Renal pelvis (tissue), 12 donors: ENCODE measurements around the gene COA1. TPM values are rescaled to one million over a fixed set of nuclear protein-coding genes. Genes with fewer than 3 reads are reported as not detected.
"Not testable (repeated sequence)": the region's sequence is repeated elsewhere in the genome, so short reads cannot be mapped to it uniquely, and the experiment has no call there.

Experiments used
- DNase-seq: peaks from one replicate; pipeline ENCODE4 v3.0.0-alpha.2; 2013
- long read RNA-seq, 16 experiments: transcript quantifications; one replicate each; lab custom pipeline, GENCODE V29; 2026
- polyA plus RNA-seq, 3 donors: library from polyadenylated mRNA; unstranded; fragments of 120-200 nt; gene quantifications; one replicate each; pipeline ENCODE4 v1.2.1, GENCODE V29; 2013; ENCODE audit not compliant: insufficient read length in 3 of 3

The COA1 gene, protein sequence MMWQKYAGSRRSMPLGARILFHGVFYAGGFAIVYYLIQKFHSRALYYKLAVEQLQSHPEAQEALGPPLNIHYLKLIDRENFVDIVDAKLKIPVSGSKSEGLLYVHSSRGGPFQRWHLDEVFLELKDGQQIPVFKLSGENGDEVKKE
- polyA plus RNA-seq = 10 to 100 TPM; 70.2 to 90.1 (median 83.0) TPM
- long read RNA-seq, donor 1, transcript COA1-201 (6 exons, 927 nt) = major isoform, 10 of 38 reads
- long read RNA-seq, donor 1, partial matches to known transcripts = 21 of 38 reads
- long read RNA-seq, donor 1, other reads (novel, unspliced or antisense) = 0 of 38 reads
- long read RNA-seq, donor 2, transcript COA1-201 (6 exons, 927 nt) = major isoform, 32 of 61 reads
- long read RNA-seq, donor 2, partial matches to known transcripts = 20 of 61 reads
- long read RNA-seq, donor 2, other reads (novel, unspliced or antisense) = 0 of 61 reads
- long read RNA-seq, donor 3, transcript COA1-201 (6 exons, 927 nt) = major isoform, 20 of 55 reads
- long read RNA-seq, donor 3, partial matches to known transcripts = 20 of 55 reads
- long read RNA-seq, donor 3, other reads (novel, unspliced or antisense) = 7 of 55 reads
- long read RNA-seq, donor 4, transcript COA1-219 (3 exons, 2,135 nt) = minor isoform, 5 of 61 reads
- long read RNA-seq, donor 4, transcript COA1-201 (6 exons, 927 nt) = major isoform, 23 of 61 reads
- long read RNA-seq, donor 4, partial matches to known transcripts = 27 of 61 reads
- long read RNA-seq, donor 4, other reads (novel, unspliced or antisense) = 0 of 61 reads
- long read RNA-seq, donor 5, transcript COA1-201 (6 exons, 927 nt) = major isoform, 12 of 16 reads
- long read RNA-seq, donor 5, partial matches to known transcripts = 0 of 16 reads
- long read RNA-seq, donor 5, other reads (novel, unspliced or antisense) = 0 of 16 reads
- long read RNA-seq, donor 6, transcript COA1-201 (6 exons, 927 nt) = major isoform, 14 of 82 reads
- long read RNA-seq, donor 6, partial matches to known transcripts = 46 of 82 reads
- long read RNA-seq, donor 6, other reads (novel, unspliced or antisense) = 14 of 82 reads
- long read RNA-seq, donor 7, transcript COA1-201 (6 exons, 927 nt) = major isoform, 18 of 50 reads
- long read RNA-seq, donor 7, partial matches to known transcripts = 16 of 50 reads
- long read RNA-seq, donor 7, other reads (novel, unspliced or antisense) = 9 of 50 reads
- long read RNA-seq, donor 8, transcript COA1-201 (6 exons, 927 nt) = major isoform, 7 of 10 reads
- long read RNA-seq, donor 8, partial matches to known transcripts = 0 of 10 reads
- long read RNA-seq, donor 8, other reads (novel, unspliced or antisense) = 0 of 10 reads
- long read RNA-seq, donor 9, transcript COA1-201 (6 exons, 927 nt) = major isoform, 33 of 87 reads
- long read RNA-seq, donor 9, partial matches to known transcripts = 45 of 87 reads
- long read RNA-seq, donor 9, other reads (novel, unspliced or antisense) = 0 of 87 reads
- long read RNA-seq, donor 10, transcript COA1-201 (6 exons, 927 nt) = major isoform, 26 of 47 reads
- long read RNA-seq, donor 10, partial matches to known transcripts = 14 of 47 reads
- long read RNA-seq, donor 10, other reads (novel, unspliced or antisense) = 0 of 47 reads
- long read RNA-seq, donor 11, transcript COA1-201 (6 exons, 927 nt) = major isoform, 16 of 28 reads
- long read RNA-seq, donor 11, partial matches to known transcripts = 6 of 28 reads
- long read RNA-seq, donor 11, other reads (novel, unspliced or antisense) = 0 of 28 reads
- long read RNA-seq, donor 12, transcript COA1-201 (6 exons, 927 nt) = major isoform, 28 of 61 reads
- long read RNA-seq, donor 12, partial matches to known transcripts = 30 of 61 reads
- long read RNA-seq, donor 12, other reads (novel, unspliced or antisense) = 0 of 61 reads
- long read RNA-seq, donor 13, transcript COA1-201 (6 exons, 927 nt) = major isoform, 15 of 33 reads
- long read RNA-seq, donor 13, partial matches to known transcripts = 13 of 33 reads
- long read RNA-seq, donor 13, other reads (novel, unspliced or antisense) = 0 of 33 reads
- long read RNA-seq, donor 14, transcript COA1-201 (6 exons, 927 nt) = major isoform, 42 of 115 reads
- long read RNA-seq, donor 14, transcript COA1-219 (3 exons, 2,135 nt) = minor isoform, 6 of 115 reads
- long read RNA-seq, donor 14, partial matches to known transcripts = 44 of 115 reads
- long read RNA-seq, donor 14, other reads (novel, unspliced or antisense) = 15 of 115 reads
- long read RNA-seq, donor 15, transcript COA1-201 (6 exons, 927 nt) = major isoform, 19 of 71 reads
- long read RNA-seq, donor 15, transcript COA1-203 (5 exons, 2,448 nt) = minor isoform, 5 of 71 reads
- long read RNA-seq, donor 15, transcript COA1-219 (3 exons, 2,135 nt) = minor isoform, 6 of 71 reads
- long read RNA-seq, donor 15, partial matches to known transcripts = 30 of 71 reads
- long read RNA-seq, donor 15, other reads (novel, unspliced or antisense) = 5 of 71 reads
- long read RNA-seq, donor 16, transcript COA1-201 (6 exons, 927 nt) = major isoform, 16 of 44 reads
- long read RNA-seq, donor 16, partial matches to known transcripts = 17 of 44 reads
- long read RNA-seq, donor 16, other reads (novel, unspliced or antisense) = 0 of 44 reads

DNA sequence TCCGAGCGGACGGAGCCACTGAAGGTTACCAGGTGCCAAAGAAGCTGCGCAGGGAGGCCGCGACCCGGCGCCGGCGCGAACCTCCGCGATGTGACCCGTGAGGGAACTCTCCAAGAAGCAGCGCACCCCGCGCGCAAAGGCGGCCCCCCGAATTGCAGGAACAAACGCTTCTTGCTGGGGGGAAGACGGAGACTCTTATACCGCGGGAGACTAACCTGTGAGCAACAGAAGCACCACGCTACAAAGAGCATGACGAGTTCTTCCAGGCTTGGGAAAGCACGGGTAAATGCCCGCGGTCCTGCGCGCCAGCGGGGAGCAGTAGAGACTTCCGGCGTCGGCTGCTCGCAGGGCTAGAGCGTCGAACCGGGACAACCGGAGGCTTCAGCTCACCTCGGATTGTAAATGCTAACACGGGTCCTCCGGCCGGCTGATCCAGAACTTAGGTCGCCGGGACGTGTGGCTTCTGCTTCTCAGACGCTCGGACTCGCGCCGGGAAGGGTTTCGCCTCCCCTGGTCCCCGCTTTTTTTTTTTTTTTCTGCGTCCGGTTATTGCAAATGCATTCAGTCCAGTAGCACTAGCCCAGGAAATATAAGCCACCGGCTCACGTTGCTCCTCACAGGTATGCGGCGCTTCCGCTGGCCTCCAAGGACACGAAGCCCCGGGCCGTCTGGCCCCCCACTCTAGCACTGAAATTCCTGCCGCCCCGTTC lies at the start of gene COA1:
TSS of gene COA1 (minus strand) at position 310 of the 710 bp plus-strand sequence. CDS start 80,909 bp downstream, outside the sequence.
- DNase-seq = peak; percentile 88

DNA sequence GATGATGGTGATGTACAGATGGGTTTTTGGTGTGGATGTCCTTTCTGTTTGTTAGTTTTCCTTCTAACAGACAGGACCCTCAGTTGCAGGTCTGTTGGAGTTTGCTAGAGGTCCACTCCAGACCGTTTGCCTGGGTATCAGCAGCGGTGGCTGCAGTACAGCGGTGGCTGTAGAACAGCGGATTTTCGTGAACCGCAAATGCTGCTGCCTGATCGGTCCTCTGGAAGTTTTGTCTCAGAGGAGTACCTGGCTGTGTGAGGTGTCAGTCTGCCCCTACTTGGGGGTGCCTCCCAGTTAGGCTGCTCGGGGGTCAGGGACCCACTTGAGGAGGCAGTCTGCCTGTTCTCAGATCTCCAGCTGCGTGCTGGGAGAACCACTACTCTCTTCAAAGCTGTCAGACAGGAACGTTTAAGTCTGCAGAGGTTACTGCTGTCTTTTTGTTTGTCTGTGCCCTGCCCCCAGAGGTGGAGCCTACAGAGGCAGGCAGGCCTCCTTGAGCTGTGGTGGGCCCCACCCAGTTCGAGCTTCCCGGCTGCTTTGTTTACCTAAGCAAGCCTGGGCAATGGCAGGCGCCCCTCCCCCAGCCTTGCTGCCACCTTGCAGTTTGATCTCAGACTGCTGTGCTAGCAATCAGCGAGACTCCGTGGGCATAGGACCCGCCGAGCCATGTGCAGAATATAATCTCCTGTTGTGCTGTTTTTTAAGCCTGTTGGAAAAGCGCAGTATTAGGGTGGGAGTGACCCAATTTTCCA lies 49.1 kb upstream of the COA1 start:
- DNase-seq = not testable (repeated sequence)

DNA sequence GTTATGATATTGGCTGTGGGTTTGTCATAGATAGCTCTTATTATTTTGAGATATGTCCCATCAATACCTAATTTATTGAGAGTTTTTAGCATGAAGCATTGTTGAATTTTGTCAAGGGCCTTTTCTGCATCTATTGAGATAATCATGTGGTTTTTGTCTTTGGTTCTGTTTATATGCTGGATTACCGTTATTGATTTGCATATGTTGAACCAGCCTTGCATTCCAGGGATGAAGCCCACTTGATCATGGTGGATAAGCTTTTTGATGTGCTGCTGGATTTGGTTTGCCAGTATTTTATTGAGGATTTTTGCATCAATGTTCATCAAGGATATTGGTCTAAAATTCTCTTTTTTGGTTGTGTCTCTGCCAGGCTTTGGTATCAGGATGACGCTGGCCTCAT lies 45.9 kb upstream of the COA1 start:
- not testable (repeated sequence) for DNase-seq

DNA sequence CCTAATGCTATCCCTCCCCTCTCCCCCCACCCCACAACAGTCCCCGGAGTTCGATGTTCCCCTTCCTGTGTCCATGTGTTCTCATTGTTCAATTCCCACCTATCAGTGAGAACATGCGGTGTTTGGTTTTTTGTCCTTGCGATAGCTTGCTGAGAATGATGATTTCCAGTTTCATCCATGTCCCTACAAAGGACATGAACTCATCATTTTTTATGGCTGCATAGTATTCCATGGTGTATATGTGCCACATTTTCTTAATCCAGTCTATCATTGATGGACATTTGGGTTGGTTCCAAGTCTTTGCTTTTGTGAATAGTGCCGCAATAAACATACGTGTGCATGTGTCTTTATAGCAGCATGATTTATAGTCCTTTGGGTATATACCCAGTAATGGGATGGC lies 43.9 kb upstream of the COA1 start:
- not testable (repeated sequence) for DNase-seq

DNA sequence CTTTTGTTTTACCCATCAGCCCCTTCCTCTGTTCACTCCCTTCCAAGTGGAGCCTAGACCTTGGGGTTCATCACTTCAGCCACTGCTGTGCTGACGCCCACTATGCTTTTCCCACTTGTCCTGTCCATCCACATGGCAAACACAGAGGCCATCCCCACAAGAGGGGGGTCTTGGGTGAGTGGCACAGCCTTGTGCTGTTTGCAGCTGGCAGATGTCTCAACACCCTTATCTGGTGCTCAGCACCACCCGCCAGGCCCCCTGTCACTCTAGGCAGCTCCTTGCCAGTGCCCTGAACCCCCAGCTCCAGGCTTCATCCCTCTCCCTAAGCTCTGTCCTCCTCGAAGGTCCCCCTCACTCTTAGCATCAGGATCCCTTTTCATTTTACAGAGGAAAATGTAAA lies 42.2 kb upstream of the COA1 start:
- no peak for DNase-seq

DNA sequence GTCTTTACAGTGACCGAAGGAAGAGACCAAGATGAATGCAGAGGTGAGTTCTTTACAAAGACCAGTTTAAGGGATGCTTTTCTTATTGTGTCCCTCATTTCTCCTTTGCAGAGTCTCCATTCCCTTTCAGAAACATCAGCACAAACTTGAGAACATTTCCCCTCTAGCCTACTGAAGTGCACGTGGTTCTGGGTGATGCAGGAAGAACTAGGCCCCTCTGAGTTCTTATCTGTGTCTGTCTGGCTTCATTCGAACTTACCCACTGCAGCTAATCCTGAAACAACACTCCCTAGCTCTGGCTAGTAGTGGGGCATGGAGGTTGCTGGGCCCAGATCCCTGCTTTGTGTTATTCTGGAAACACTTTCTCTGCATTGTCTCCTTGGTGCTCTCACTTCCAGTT lies 41.8 kb upstream of the COA1 start:
- DNase-seq = no peak

DNA sequence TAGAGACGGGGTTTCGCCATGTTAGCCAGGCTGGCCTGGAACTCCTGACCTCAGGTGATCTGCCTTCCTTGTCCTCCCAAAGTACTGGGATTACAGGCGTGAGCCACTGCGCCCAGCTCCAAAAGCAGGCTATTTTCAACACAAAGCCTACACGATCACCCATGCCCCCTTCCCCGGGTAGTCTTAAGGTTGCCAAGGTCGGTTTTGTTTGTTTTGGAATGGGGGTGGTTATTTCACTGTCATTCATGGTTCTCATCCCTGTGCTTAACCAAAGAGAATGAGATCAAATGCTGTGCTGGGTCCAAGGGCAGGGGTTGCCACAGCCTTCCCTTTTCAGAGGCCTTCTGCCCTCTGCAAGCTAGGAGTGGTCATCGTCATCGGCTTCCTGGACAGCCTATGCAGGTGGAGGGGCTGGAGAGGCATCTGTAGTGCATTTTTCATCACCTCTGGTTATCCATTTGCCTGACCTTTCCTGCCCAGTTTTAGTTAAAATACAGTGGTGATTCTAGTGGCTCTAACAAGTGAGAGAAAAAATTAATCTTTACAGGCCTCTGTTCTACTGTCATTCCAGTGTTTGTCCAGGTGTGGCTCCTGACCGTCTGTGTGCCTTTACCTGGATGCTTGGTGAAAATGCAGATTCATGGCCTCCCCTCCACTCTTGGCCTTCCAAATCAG lies 40.6 kb upstream of the COA1 start:
- DNase-seq = no peak

DNA sequence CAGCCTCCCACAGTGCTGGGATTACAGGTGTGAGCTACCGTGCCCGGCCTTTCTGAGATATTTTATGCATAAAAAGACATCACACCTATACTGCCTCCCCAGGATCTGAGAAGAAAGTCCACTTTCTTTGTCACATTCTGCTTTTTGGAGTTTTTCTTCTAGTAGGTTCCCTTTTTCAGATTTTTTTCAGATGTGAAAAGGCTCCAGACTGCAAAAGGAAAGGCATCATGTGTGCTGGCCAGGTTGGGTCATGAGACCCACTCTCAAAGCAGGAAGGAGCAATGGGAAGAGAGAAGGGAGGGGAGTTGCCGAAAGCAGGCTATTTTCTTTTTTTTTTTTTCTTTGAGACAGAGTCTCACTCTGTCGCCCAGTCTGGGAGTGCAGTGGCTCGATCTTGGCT lies 40.0 kb upstream of the COA1 start:
- no peak for DNase-seq

DNA sequence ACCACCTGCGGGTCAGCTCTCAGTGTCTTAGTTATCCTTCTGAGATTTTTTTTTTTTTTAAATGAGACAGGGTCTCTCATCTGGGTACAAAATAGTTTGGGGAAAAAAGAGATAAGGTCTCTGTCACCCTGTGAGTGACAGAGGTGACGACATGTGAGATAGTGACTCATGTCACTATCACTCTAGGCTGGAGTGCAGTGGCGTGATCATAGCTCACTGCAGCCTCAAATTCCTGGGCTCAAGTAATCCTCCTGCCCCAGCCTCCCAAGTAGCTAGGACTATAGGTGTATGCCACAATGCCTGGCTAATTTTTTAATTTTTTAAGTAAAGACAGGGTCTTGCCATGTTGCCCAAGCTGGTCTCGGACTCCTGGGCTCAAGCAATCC lies 39.6 kb upstream of the COA1 start:
- DNase-seq = no peak

DNA sequence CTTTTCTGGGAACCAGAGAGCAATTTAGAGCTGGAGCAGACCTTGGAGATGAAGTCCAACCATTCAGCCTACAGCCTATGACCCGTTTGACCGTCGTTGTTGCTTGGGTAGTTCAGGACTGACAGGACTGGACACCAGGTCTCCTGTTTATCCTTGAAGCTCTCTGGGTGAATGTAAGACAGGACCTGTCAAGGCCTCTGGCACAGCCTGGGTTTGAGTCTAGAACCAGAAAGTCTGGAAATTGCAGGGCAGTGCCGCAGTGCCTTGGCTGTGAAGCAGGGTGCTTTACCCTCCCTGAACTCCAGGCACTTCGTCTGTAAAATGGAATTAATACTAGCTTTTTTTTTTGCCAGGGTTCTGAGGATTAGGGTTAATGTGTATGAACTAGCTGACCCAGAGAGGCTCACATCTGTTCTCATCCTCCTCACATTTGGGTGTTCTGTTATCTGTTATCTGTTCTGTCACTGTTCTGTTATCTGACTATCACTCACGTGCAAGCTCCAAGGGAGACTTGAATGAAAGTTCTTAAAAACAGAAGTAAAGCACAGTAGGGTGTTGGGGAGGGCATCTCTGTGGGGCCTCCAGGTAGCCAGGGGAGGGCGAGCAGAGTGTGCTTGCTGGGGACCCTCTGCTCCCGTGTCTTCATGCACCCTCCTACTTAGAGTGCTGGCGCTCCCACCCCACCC lies 39.0 kb upstream of the COA1 start:
- DNase-seq = no peak

DNA sequence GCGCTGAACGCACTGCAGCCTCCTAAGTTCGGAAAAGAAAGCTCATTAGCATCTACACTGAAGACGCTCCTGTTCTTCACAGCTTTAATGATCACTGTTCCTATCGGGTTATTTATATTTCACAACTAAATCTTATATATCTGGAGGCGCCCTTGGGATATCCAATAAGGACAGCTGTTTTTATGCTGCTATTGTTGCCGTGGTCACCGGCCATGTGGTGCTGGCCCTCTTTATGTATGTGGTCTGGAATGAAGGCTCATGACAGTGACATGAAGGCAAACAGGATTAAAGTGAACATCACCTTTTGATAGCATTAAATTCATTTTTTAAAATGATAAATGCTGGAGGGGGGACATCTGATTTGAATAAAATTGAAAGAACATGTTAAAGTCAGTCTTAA lies 38.0 kb upstream of the COA1 start:
- no peak for DNase-seq

DNA sequence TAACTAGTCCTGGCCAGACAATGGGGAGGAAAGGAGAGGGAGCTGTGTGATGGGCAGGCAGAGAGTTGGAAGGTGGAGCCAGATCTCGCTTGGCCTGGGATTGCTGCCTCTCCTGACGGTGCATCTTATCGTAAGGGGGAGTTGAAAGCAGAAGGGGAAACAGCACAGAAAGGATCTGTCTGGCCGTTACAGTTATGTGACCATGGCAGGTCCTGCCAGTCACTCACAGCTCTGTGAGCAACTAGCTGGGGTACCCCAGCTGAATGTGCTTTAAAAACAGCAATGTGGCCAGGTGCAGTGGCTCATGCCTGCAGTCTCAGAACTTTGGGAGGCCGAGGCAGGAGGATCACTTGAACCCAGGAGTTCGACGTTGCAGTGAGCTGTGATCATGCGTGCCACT lies 37.2 kb upstream of the COA1 start:
- DNase-seq = no peak

DNA sequence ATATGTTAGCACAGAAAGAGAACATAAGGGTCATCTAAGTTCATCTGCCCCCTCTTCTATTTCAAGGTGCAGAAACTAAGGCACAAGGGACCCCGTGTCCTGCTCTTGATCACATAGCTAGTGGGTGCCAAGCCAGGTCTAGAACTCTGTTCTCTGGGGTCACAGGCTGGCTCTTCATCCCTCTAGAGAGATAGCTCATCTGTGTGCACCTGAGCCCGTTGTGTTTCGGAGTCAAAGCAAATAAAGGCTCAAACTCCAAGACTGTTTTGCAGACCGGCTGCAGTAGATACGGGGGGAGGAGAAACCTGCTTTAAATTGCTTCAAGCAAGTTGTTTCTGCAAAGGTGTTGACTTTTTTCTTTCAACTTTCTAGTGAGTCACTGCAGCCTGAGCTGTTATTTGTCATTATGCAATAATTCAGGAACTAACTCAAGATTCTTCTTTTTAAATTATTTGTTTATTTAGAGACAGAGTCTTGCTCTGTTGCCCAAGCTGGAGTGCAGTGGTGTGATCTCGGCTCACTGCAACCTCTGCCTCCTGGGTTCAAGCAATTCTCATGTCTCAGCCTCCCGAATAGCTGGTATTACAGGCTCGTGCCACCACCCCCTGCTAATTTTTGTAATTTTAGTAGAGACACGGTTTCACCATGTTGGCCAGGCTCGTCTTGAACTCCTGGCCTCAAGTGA lies 35.6 kb upstream of the COA1 start:
- no peak for DNase-seq

DNA sequence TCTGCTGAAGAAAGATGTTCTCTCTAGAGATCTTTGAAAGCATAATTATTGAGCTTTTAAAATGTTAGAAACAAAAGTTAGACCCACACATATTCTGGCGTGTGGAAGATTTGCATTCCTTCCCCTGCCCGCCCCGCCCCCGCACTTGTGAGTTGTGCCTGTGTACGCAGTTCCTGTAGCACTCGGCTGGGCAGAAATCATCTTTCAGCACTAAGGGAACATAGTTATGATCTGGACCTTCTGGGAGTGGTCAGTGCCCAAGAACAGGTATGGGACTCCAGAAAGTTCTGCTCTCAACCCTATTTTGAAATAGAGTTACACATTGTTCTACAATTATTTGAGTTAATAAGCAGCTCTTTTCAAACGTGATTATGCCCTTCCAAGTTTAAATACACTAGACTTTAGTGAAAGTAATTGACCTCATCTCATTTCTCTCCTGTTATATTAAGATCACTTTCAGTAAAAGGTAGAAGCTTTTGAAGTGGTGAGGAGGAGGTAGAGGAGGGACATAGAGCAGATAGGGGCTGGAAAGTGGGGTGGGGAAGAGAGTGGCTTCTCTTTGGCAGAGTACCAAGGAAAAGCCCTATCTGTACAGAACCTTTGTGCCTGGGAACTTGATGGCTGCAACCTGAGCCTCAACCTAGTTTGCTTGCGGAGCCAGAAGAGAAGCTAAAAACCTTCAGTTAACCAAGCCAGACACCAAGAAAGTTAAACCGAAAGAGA lies 34.9 kb upstream of the COA1 start:
- no peak for DNase-seq

DNA sequence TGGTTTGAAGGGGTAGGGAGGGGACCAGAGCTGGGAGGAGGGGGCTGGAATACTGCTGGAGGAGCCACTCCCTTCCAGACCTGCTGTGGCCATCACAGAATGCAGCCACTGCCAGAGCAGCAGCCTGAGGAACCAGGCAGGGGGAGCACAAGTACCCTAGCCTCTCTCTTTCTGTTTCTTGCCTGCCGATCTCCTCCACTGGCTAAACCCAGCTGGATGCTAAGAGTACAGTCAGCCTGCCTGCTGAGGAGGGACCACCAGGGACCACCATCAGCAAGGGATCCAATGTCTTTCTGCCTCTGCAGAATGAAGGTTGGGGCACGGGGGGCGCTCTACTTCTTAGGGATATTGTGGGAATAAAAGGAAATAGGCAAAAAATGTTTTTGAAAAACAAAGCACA lies 33.9 kb upstream of the COA1 start:
- DNase-seq = no peak
